Activated CD4-positive, CD25-positive, alpha-beta regulatory T cell treated with anti-CD3 and anti-CD28 coated beads, Interleukin-2, amount 50 U/mL, for 24 hours (primary cell): ENCODE data around the gene GSTO2.

Source experiments
- ATAC-seq, 2 donors: fragments of 150-1000 bp; cut with Tn5 transposase; one replicate each; pipeline ENCODE4 v1.10.0; 2021; ENCODE audit warnings: mild to moderate bottlenecking in 1 of 2, moderate library complexity in 1 of 2

Gene GSTO2

DNA sequence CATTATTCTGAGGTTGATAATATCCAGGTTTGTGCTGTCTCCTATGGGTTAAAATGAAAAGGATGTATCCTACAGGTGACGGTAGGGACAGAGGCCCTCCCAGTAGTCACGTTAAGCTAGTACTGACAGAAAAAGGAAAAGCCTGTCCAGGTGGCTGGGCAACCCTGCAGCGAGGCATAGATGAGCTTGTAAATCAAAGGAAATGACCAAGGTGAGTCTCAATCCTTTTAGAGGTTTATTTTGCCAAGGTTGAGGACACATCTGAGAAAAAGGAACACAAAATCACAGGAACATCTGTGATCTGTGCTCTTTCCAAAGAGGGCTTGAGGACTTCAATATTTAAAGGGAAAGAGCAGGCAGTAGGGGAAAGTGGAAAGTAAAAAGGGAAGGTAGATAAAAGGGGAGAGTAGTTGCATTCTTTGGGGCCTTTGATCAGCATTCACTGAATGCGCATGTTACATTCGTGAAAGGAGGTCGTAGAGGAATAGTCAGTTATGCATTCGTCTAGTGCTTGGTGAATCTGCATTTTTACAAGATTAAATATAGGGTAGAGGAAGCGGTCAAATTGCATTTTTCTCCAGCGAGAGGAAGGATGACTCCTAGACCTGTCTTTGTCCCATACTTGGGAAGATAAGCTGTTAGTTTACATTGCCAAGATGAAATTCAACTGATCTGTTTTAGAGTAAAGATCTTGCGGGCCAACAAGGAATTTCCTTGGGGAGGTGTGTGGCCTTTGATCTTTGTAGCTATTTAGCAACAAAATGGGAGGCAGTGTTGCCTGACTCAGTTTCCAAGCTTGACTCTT is 15.2 kb upstream of the GSTO2 start:
- no peak for ATAC-seq

DNA sequence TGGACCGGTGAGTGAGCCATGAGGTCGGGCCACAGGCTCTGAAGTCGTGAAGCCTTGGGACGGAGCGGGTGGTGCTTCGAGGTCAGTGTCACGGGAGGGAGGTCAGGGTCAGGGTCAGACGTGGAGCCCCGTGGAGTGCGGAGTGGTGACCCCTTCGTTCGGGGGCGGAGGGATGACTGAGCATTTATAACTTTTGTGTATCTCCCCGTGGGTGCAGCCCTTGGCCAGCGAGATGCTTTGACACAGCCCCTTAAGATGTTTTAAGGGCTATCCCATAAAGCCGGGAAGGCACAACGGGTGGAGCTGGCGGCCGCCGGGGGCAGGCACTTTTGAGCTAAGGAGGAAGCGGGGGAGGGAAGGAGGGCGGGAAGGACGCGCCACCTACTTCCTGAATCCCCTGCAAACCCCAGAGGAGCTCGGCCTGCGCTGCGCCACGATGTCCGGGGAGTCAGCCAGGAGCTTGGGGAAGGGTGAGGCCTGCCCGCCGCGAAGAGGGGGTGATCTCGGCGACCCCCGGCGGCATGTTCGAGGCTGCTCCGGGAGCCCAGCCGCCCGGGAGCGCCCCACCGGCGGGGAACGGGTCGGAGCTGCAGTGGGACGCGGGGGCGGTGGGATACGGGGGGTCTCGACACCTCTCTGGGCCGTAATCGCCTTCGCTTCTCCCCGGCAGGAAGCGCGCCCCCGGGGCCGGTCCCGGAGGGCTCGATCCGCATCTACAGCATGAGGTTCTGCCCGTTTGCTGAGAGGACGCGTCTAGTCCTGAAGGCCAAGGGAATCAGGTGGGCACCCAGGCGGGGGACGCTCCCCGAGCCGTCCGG is 14.3 kb upstream of the GSTO2 start, which contains the start of gene GSTO1:
Gene GSTO1 (plus strand): TSS at position 400 of the 818 bp plus-strand sequence. CDS start 37 bp downstream, at position 437.
- ATAC-seq, result peak; percentile 58

DNA sequence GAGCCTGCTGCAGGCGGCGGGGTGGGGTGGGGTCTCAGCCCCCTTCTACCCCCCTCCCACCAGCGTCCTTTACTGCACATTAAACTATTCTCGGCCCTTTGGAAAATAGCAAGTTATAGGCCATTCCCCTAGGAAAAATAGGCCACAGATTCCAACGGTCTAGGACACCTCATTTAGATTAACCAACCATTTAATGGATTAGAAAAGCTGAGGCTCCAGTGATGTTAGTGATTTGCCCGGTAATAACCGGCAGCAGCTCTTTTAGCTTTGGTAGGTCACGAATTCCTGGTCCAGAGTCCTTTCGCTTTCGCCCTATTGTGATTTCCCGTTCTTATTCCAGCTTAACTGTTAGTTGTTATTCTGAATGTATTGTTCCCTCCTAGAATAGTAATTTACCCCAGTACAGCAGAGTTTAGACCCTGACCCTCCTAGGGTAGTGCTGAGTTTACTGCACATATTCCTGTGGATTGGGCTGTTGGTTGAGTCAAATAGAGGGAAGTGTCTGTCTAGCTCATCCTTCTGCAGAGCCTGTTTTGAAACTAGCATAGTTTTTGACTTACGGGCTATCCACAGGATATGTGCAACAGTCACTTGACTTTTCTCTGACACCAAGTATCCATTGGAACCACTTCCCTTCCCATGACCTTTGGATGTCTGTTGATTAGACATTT is 13.5 kb upstream of the GSTO2 start:
- peak; percentile 15 to 44 for ATAC-seq

DNA sequence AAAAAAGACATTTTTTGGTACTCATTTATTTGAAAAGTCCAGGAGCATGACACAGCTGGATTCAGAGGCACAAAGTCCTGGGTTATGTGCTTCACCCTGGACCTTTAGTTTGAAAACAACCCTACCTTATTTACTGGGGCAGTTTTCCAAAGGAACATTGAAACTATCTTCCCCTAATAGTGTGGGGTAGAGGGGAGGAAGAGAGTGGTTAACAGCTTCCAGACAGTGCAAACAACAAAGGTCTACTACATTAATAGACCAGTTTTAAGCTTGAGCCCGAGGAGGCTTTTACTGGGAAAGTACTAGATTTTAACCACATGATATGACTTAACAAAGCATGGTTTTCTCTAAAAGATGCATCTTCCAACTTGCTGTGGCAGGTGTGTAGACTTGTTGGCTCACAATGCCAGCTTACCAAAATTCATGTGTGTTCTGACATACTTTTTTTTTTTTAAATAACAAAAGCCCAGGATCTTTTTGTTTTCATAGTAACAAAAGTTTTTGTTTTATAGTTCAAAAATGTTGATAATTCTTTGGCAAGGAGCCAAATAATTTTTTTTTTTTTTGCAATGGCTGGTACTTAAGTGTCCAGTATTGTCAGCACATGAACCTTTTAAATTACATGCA is 12.5 kb upstream of the GSTO2 start:
- ATAC-seq, result no peak

DNA sequence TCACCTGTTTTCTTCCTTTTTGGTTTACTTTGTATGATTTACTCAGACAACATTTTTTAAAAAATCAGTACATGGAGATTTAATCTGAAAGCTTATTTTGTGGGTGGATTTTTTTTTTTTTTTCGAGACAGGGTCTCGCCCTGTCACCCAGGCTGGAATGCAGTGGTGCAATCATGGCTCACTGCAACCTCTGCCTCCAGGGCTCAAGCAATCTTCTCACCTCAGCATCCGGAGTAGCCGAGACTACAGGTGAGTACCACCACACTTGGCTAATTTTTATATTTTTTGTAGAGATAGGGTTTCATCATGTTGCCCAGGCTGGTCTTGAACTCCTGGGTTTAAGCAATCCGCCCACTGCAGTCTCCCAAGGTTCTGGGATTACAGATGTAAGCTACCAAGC is 11.7 kb upstream of the GSTO2 start:
- no peak for ATAC-seq

DNA sequence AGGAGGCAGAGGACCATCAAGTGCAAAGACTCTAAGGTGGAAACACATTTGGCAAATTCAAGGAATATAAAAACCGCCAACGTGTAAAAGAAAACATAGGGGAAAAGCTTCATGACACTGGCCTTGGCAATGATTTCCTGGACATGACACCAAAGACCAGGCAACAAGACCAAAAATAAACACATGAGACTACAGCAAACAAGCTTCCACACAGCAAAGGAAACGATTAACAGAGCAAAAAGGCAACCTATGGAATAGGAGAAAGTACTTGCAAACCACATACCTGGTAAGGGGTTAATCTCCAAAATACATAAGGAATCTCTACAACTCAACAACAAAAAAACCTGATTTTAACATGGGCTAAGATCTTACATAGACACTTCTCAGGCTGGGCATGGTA is 10.8 kb upstream of the GSTO2 start:
- no peak for ATAC-seq

DNA sequence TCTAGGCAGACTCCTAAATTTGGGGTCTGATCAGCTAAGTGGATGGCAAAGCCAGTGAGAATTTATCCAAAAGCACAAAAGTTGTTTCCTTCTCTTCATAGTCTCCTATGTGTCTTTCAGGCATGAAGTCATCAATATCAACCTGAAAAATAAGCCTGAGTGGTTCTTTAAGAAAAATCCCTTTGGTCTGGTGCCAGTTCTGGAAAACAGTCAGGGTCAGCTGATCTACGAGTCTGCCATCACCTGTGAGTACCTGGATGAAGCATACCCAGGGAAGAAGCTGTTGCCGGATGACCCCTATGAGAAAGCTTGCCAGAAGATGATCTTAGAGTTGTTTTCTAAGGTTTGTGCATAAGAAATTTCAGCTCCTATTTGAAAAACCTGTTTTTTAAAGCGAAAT is 9.5 kb upstream of the GSTO2 start:
- no peak for ATAC-seq

DNA sequence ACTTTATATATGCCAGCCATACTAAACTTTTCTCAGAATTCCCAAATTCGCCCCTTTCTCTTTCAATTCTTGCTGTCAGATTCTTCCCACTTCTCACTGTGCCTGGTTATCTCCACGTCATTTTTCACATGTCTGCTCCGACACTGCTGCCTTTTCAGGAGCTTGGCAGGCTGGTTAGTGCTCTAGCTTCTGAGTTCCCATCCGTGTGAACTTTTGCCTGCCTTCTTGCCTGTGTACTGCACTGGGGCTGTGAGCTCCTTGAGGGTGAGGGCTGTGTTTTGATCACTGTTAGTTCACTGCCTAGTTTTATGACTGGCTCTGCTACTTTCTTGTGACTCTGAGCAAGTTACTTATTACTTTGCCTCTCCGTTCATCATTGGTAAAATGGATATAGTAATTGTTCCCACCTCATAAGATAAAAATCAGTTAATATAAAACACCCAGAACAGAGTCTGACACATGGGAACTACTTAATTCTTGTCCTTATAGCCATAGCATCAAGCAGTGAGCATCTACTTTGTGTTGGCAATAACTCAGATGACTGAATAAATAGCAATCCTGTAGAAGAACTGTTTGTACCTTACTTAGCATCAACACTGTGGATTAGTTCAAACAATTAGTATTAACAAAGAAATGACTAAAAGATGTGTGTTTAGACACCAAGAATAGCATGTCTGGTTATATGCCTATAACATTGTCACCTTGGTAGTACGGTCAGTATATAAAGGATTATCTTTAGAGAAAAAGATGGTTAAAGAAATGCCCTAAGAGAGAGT is 8.8 kb upstream of the GSTO2 start:
- peak; percentile 30 to 41 for ATAC-seq

DNA sequence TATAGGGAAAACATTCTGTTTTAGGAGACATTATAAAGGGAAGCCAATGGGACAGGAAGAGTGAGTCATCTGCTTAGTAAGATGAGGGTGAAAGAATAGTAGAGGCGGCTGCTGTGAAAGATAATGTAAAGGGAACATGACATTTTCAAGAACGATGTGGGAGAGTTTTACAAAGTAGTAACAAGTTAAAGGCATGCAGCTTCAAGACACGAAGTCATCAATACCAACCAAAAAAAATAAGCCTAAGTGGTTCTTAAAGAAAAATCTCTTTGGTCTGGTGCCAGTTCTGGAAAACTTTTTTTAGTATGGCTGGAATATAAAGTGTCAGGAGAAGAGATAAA is 8.2 kb upstream of the GSTO2 start:
- ATAC-seq, result peak; percentile 76 to 78

DNA sequence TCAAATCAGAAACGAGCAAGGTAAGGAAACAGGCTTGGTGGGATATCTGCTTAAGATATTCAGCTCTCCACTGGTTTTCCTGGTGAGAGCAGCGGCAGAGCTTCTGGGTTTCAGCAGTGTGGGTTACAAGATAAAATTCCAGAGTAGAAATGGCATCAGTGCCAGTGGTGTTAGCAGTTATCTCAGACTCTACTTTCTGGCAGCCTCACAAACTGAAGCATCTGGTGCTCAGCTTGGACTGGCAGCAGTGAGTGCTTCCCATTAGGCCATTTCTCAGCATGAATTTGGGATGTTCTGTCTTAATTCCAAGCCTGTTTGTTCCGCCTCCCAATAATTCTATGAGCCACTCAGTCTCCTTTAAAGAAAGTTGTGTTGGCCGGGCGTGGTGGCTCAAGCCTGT is 6.9 kb upstream of the GSTO2 start:
- ATAC-seq, result no peak

DNA sequence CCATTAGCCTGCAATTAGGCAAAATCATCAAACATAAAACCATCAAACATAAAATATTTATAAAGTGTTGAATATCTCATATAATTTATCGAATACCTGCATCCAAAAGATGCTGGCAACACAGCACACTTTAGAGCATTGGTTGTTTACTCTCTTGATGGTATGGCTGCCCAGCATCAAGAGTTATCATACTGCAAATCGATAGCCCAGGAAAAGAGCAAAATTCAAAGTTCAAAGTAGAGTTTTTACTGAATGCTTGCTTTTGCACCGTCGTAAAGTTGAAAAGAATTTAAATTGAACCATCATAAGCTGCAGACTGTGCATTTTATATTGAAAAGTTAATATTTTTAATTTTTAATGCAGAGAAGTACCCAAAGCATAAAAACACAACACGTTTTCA is 4.2 kb upstream of the GSTO2 start:
- no peak for ATAC-seq

DNA sequence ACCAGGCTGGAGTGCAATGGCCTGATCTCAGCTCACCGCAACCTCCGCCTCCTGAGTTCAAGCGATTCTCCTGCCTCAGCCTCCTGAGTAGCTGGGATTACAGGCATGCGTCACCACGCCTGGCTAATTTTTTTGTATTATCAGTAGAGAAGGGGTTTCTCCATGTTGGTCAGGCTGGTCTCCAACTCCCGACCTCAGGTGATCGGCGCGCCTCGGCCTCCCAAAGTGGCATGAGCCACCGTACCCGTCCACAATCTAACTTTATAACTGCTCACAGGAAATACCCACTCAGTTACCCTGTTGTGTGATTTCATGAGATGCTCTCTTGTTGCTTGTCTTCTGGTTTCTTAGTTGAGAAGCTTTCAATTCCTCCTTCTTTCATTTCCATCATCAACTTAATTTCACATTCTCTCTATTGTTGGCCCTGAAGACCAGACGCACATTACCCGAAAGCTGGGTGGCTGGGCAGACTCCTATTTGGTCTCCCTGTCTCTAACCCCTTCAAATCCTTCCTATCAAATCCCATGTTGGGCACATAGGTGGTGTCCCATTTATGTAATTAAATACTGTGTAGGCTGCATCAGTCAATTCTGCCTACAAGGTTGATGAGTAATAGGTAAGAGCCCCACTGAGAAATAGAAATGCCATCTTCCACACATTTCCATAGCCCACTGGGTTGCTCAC is 1.1 kb upstream of the GSTO2 start:
- ATAC-seq, result peak; percentile 35 to 47

DNA sequence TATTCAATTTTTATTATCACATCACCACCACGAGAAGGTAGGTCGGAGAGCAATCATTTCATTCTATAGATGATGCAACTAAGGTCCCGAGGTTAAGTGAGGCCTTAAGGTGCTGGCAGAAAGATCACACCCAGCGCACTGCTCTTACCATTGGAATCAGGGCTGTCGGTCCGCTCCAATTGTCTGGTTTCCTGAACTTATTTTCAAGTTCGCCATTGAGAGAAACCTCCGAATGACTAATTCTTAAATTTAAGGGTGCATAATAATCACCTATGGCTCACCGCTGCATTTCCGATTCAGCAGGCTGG is 625 bp upstream of the GSTO2 start:
- ATAC-seq, result no peak

DNA sequence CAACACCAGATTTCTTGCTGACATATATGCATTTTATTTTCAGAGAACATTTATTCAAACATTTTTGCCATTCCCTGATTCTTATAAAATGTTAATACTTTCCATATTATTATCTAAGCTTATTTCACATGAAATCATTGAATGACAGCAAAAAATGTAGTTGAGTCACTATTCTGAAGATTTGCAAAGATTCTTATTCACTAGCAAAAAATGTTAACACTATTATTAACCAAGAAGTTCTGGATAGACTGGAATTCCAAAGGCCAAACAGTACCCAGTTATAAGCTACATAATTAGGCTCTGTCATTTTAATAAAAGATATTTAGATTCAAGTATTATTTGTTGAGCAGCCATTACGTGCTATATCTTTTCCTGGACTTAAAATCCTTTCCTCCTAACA is 4.3 kb downstream of the GSTO2 start:
- no peak for ATAC-seq

DNA sequence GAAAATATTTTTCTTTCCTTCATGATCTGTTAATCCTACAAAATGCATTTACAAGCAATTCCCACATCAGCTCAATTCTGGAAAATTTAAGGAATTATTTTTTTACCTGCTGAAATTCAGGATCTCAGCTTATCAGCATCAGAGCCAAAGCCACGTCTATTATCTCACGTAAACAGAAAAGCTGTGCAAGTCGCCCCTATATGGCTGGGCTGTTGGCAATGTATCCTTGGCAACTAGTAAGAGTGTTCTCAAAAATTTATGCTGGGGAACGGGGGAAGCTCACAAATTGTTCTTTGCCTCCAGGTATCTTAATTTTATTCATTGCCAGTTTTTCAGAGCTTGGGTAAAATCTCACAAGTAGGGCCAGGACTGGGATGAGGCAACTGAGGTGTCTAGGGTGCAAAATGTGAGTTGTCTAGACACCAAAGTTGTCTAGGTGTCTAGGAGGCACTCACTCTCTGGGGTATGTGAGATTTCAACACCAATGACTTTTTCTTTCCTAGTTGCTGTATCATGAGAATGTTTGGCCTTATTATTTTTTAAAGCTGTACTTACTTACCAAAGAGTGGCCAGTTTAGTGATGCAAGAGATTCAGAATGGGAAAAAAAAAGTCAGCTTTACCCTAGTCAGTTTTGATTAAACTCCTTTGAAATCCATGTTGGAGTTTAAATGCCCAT is 5.1 kb downstream of the GSTO2 start:
- no peak for ATAC-seq

DNA sequence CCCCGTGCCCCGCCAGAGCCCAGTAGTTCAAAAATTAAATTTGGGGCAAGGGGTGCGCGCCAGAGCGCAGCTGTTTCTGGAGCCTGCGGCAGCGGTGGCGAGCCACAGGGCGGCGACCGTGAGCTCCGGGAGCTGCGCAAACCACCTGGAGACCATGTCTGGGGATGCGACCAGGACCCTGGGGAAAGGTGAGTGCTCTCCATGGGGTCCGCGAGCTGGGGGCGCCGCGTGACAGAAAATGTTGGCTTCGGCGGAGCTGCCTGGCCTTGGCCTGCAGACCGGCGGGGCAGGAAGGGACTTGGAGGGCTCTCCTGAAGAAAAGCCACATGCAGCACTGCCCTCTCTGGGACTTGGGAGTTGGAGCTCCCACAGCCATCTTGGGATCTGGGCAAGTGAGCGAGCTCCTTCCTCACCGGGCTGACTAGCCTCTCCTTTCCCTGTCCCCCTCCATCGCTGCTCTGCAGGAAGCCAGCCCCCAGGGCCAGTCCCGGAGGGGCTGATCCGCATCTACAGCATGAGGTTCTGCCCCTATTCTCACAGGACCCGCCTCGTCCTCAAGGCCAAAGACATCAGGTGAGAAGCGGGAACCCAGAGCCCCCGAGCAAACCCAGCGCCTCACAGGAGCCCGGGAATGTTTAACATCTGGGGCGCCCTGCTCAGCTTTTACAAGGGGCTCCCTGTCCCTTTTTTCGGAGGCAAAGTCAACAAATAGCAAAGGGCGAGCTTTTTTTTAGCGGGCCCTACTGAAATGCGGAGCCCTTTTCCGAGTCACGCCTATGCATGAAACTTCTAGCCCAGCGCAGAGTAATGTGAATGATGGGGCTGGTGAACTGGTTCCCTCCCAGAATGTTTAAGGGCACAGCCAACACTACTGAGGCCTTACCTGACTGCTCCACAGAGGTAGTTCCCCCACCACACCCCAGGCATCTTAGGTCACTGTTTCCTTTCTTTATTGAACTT is 6.1 kb downstream of the GSTO2 start:
- peak; percentile 73 to 81 for ATAC-seq

DNA sequence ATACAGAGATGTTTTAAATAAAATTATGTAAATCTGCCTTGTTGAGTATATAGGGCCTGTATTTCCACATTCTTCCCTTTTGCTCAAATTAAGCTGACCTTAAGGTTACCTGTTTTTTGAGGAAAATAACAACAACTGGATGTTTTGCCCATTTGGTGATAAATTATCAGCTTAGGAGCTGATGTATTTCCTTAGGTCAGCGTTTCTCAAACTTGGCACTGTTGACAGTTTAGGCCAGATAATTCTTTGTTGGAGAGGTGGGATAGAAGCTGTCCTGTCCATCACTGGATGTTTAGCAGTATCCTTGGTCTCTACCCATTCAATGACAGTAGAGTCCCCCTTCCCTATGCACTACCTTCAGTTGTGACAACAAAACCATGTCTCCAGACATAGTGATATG is 7.2 kb downstream of the GSTO2 start:
- ATAC-seq, result no peak

DNA sequence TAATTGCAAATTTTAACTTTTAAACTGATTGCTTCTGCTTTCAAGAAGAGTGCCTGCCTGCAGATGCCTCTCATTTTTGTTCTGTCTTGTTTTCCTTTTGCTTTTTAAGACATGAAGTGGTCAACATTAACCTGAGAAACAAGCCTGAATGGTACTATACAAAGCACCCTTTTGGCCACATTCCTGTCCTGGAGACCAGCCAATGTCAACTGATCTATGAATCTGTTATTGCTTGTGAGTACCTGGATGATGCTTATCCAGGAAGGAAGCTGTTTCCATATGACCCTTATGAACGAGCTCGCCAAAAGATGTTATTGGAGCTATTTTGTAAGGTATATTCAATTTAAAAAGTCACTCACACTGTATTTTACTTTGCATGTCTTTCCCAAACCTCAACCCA is 8.8 kb downstream of the GSTO2 start:
- ATAC-seq, result no peak

DNA sequence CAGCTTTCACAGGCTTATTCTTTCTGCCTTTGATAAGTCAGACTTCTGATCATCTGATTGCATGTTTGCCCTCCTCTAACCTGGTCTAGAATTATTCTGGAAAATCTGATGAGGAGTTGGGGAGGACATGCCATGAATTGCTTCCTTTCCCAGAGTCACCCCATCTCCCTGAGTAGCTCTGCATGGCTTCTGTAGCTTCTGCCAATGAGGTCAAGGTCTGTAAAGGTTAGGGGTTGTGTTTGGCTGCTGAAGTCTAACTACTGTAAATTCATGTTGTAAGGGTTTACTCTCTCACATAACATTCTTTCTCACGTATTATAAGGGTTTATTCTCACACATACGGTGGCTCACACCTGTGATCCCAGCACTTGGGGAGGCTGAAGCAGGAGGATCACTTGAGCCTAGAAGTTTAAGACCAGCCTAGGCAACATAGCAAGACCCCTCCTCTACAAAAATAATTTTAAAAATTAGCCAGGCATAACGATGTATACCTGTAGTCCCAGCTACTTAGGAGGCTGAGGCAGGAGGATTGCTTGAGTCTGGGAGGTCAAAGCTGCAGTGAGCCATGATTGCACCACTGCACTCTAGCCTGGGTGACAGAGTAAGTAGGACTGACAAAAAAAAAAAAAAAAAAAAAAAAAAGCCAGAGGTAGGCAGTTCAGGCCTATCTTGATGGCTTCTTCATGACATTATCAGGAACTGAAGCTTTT is 10.7 kb downstream of the GSTO2 start:
- ATAC-seq, result no peak
